Neural progenitor cell (in vitro differentiated cells): Measurements from ENCODE around the gene DDX27. TPM values are rescaled to one million over a fixed set of nuclear protein-coding genes. Genes with fewer than 3 reads are reported as not detected.

Experiments used
- DNase-seq: peaks from one replicate; pipeline ENCODE4 v3.0.0-alpha.2; 2016; ENCODE audit warnings: low spot score
- H2AFZ ChIP-seq: fragments of 200-600 bp; sonication (generic); replicated peaks from 2 replicates; pipeline ENCODE4 v1.6.1; 2016; ENCODE audit warnings: antibody characterized with exemption
- H3F3A ChIP-seq: fragments of 200-600 bp; sonication (generic); 2 replicates; pipeline ENCODE4 v1.6.1; 2016; ENCODE audit warnings: antibody characterized with exemption, low read depth
- H3K27ac ChIP-seq: fragments of 200-600 bp; sonication (generic); 2 replicates; pipeline ENCODE4 v1.5.1; 2016; ENCODE audit warnings: mild to moderate bottlenecking
- H3K27me3 ChIP-seq: fragments of 200-600 bp; sonication (generic); 2 replicates; pipeline ENCODE4 v1.6.1; 2016; ENCODE audit warnings: mild to moderate bottlenecking, moderate library complexity
- H3K36me3 ChIP-seq: fragments of 200-600 bp; sonication (generic); 2 replicates; pipeline ENCODE4 v1.5.1; 2016
- H3K4me1 ChIP-seq: fragments of 200-600 bp; sonication (generic); 2 replicates; pipeline ENCODE4 v1.6.1; 2016; ENCODE audit warnings: mixed run types
- H3K4me2 ChIP-seq: fragments of 200-600 bp; sonication (generic); 2 replicates; pipeline ENCODE4 v1.6.1; 2016
- H3K4me3 ChIP-seq: fragments of 200-600 bp; sonication (generic); 2 replicates; pipeline ENCODE4 v1.5.1; 2016
- H3K79me2 ChIP-seq: fragments of 200-600 bp; sonication (generic); 2 replicates; pipeline ENCODE4 v1.6.1; 2016; ENCODE audit warnings: low read depth
- H3K9ac ChIP-seq: fragments of 200-600 bp; sonication (generic); 2 replicates; pipeline ENCODE4 v1.6.1; 2016
- H3K9me3 ChIP-seq: fragments of 200-600 bp; sonication (generic); 2 replicates; pipeline ENCODE4 v1.5.1; 2016; ENCODE audit warnings: low read depth
- H4K20me1 ChIP-seq: fragments of 200-600 bp; sonication (generic); 2 replicates; pipeline ENCODE4 v1.6.1; 2016; ENCODE audit warnings: low read depth
- H3K27ac Mint-ChIP-seq: 3 replicates; pipeline ENCODE4 v1.8.0; 2021; ENCODE audit warnings: mixed read lengths
- H3K27me3 Mint-ChIP-seq: 2 replicates; pipeline ENCODE4 v1.8.0; 2022; ENCODE audit warnings: low read depth, mild to moderate bottlenecking, inconsistent platforms, moderate library complexity, mixed read lengths; ENCODE audit not compliant: insufficient read depth
- H3K36me3 Mint-ChIP-seq: 3 replicates; pipeline ENCODE4 v1.8.0; 2021; ENCODE audit warnings: mixed read lengths
- H3K4me1 Mint-ChIP-seq: 3 replicates; pipeline ENCODE4 v1.8.0; 2021; ENCODE audit warnings: mixed read lengths
- H3K4me3 Mint-ChIP-seq: 3 replicates; pipeline ENCODE4 v1.8.0; 2021; ENCODE audit warnings: mild to moderate bottlenecking, moderate library complexity, mixed read lengths
- H3K9me3 Mint-ChIP-seq: 3 replicates; pipeline ENCODE4 v1.8.0; 2020; ENCODE audit warnings: mixed read lengths
- CTCF ChIP-seq: fragments of 200-600 bp; sonication (generic); IDR thresholded peaks from 2 replicates; pipeline ENCODE4 v1.5.1; 2017; ENCODE audit warnings: antibody characterized with exemption, mild to moderate bottlenecking
- EZH2 ChIP-seq: fragments of 200-600 bp; sonication (generic); IDR thresholded peaks from 2 replicates; pipeline ENCODE4 v1.6.1; 2017; ENCODE audit warnings: antibody characterized with exemption, mild to moderate bottlenecking, moderate library complexity
- EZH2phosphoT487 ChIP-seq: fragments of 200-600 bp; sonication (generic); IDR thresholded peaks from 2 replicates; pipeline ENCODE4 v1.6.1; 2017; ENCODE audit warnings: antibody characterized with exemption
- total RNA-seq: library from RNA; depleted of rRNA; stranded (reverse); fragments of >200 nt; gene quantifications from 2 replicates; pipeline ENCODE4 v1.2.3, GENCODE V29; 2015; ENCODE audit warnings: low replicate concordance

The DDX27 gene
- total RNA-seq, 1 donor from 2014 or later: 27.3 TPM

GRCh38 chr20:49285233-49285668 is 66.0 kb downstream of the DDX27 start:
- H4K20me1 ChIP-seq: peaks cover 100% of the 10 kb centered on the region
- Mint-ChIP-seq H3K9me3 (peaks cover 67% of the 10 kb centered on the region), H3K27me3 (peaks cover 22% of the 10 kb centered on the region)

GRCh38 chr20:49285813-49286494 is 66.7 kb downstream of the DDX27 start:
- peak overlapping the region; percentile 15 for H3K9ac ChIP-seq
- H3K9me3 ChIP-seq: no peaks in the 10 kb centered on the region
- Mint-ChIP-seq H3K27ac (no peak overlapping the region), H3K9me3 (peaks cover 60% of the 10 kb centered on the region), H3K4me1 (peaks cover 32% of the 10 kb centered on the region), H3K27me3 (peaks cover 19% of the 10 kb centered on the region), H3K36me3 (peaks cover 91% of the 10 kb centered on the region), H3K4me3 (no peak overlapping the region)
- peak overlapping the region; percentile 95 for H3K4me2 ChIP-seq
- H3K4me1 ChIP-seq: peaks cover 54% of the 10 kb centered on the region
- peaks cover 25% of the 10 kb centered on the region for H3K36me3 ChIP-seq
- peaks cover 100% of the 10 kb centered on the region for H3F3A ChIP-seq
- DNase-seq: no peak
- no peak for TF ChIP-seq EZH2
- no peak for TF ChIP-seq EZH2phosphoT487
- TF ChIP-seq CTCF: no peak
- H3K27me3 ChIP-seq: no peaks in the 10 kb centered on the region
- peaks cover 85% of the 10 kb centered on the region for H3K79me2 ChIP-seq
- no peak overlapping the region for H2AFZ ChIP-seq
- H3K4me3 ChIP-seq: peak overlapping the region; percentile 84
- H3K27ac ChIP-seq: peak overlapping the region; percentile 15
- H4K20me1 ChIP-seq: peaks cover 100% of the 10 kb centered on the region

More at GRCh38 chr20:49285233-49285668, 66.0 kb downstream of the DDX27 start:
- Histone ChIP-seq H2AFZ (no peak overlapping the region), H3K4me3 (peak overlapping the region; percentile 84), H3K27ac (peak overlapping the region; percentile 15), H3K36me3 (peaks cover 28% of the 10 kb centered on the region), H3K4me2 (peak overlapping the region; percentile 95), H3K79me2 (peaks cover 92% of the 10 kb centered on the region), H3K9ac (no peak overlapping the region), H3F3A (peaks cover 100% of the 10 kb centered on the region), H3K4me1 (peaks cover 54% of the 10 kb centered on the region), H3K9me3 (no peaks in the 10 kb centered on the region), H3K27me3 (no peaks in the 10 kb centered on the region)
- peaks cover 37% of the 10 kb centered on the region for H3K4me1 Mint-ChIP-seq
- DNase-seq: no peak
- H3K27ac Mint-ChIP-seq: no peak overlapping the region
- no peak for TF ChIP-seq CTCF
- TF ChIP-seq EZH2phosphoT487: no peak
- TF ChIP-seq EZH2: no peak
- peaks cover 93% of the 10 kb centered on the region for H3K36me3 Mint-ChIP-seq
- H3K4me3 Mint-ChIP-seq: no peak overlapping the region

- H3K9ac ChIP-seq: no peak overlapping the region
- H3K4me1 ChIP-seq: peaks cover 48% of the 10 kb centered on the region
These were observed 67.7 kb downstream of the DDX27 start for GRCh38 chr20:49286689-49287551.

More at GRCh38 chr20:49286689-49287551, 67.7 kb downstream of the DDX27 start:
- H2AFZ ChIP-seq: no peak overlapping the region
- Mint-ChIP-seq H3K36me3 (peaks cover 84% of the 10 kb centered on the region), H3K27ac (no peak overlapping the region), H3K4me3 (no peak overlapping the region), H3K27me3 (peaks cover 12% of the 10 kb centered on the region), H3K4me1 (peaks cover 24% of the 10 kb centered on the region), H3K9me3 (peaks cover 51% of the 10 kb centered on the region)
- H3K27me3 ChIP-seq: no peaks in the 10 kb centered on the region
- H3K36me3 ChIP-seq: peaks cover 19% of the 10 kb centered on the region
- H3K4me2 ChIP-seq: peak overlapping the region; percentile 95
- H3K27ac ChIP-seq: peak overlapping the region; percentile 15
- H3K9me3 ChIP-seq: no peaks in the 10 kb centered on the region
- DNase-seq: peak; percentile 30
- H3F3A ChIP-seq: peaks cover 100% of the 10 kb centered on the region
- peaks cover 75% of the 10 kb centered on the region for H3K79me2 ChIP-seq
- peak overlapping the region; percentile 84 for H3K4me3 ChIP-seq
- peaks cover 98% of the 10 kb centered on the region for H4K20me1 ChIP-seq
- TF ChIP-seq EZH2phosphoT487 (no peak), EZH2 (no peak), CTCF (no peak)
